Stimulated activated CD4-positive, alpha-beta T cell treated with anti-CD3 and anti-CD28 coated beads, TNF-alpha, amount 100 ng/mL, for 48 hours (primary cell): ENCODE data around the gene NEK8.
"Not testable (repeated sequence)": the region's sequence is repeated elsewhere in the genome, so short reads cannot be mapped to it uniquely, and the experiment has no call there.

Source experiments
- DNase-seq, 3 donors: peaks; one replicate each; pipeline ENCODE4 v3.0.0-alpha.2; 2020; ENCODE audit warnings: low read depth in 3 of 3

NEK8 gene

GRCh38 chr17:28725660-28726225 is 2.8 kb upstream of the NEK8 start:
- DNase-seq = peak in 1 of 3 donors; percentile 41

- DNase-seq = peak; percentile 55 to 73 (median 65)
Observed at GRCh38 chr17:28726226-28726626, 2.4 kb upstream of the NEK8 start, which contains the start of gene TLCD1. TLCD1 (minus strand) TSS chr17:28726233; CDS start chr17:28726097, 136 bp downstream.

GRCh38 chr17:28726627-28727491 is 1.7 kb upstream of the NEK8 start:
- peak; percentile 89 to 95 (median 92) for DNase-seq

GRCh38 chr17:28729950-28730330 is 1.4 kb downstream of the NEK8 start:
- DNase-seq = no peak

GRCh38 chr17:28733346-28733745 is 4.8 kb downstream of the NEK8 start:
- DNase-seq = no peak

- DNase-seq = no peak
Observed at GRCh38 chr17:28734712-28735241, 6.2 kb downstream of the NEK8 start.

- DNase-seq = no peak
Observed at GRCh38 chr17:28735242-28735722, 6.7 kb downstream of the NEK8 start.

GRCh38 chr17:28735913-28736769 is 7.6 kb downstream of the NEK8 start:
- DNase-seq = not testable (repeated sequence)

- DNase-seq = no peak
Observed at GRCh38 chr17:28737316-28737715, 8.7 kb downstream of the NEK8 start.

GRCh38 chr17:28737770-28738679 is 9.4 kb downstream of the NEK8 start:
- no peak for DNase-seq

GRCh38 chr17:28738680-28739384 is 10.2 kb downstream of the NEK8 start:
- no peak for DNase-seq

- no peak for DNase-seq
Observed at GRCh38 chr17:28740406-28741357, 12.1 kb downstream of the NEK8 start.

- no peak for DNase-seq
Observed at GRCh38 chr17:28741358-28742349, 13.1 kb downstream of the NEK8 start.

GRCh38 chr17:28743243-28744103 is 14.9 kb downstream of the NEK8 start, which contains the start of gene TRAF4:
TRAF4 (plus strand) TSS chr17:28744011; CDS start chr17:28744113, 102 bp downstream.
- peak; percentile 51 to 80 (median 56) for DNase-seq

GRCh38 chr17:28744104-28744971 is 15.8 kb downstream of the NEK8 start:
- DNase-seq = no peak
